IMR-90 (cell line): Measurements from ENCODE around the gene FZD4. TPM values are rescaled to one million over a fixed set of nuclear protein-coding genes. Genes with fewer than 3 reads are reported as not detected.
A peak's percentile ranks its signal among the peaks of the same experiment; 100 is the strongest.

Experiments
- ATAC-seq: fragments of 200-7000 bp; cut with Tn5 transposase; 2 replicates; pipeline ENCODE4 v1.9.1; 2020; ENCODE audit warnings: low read depth, mild to moderate bottlenecking, moderate library complexity
- BruUV-seq: library from RNA; stranded (reverse); fragments of 400-500 nt; replicated peaks from 2 replicates; lab custom pipeline; 2021; lab: Mats Ljungman, UMichigan
- CTCF ChIA-PET: fragments of 300-600 bp; formaldehyde crosslinking; extraction: SDS; loops from one replicate; lab custom pipeline; 2021; ENCODE audit warnings: antibody characterized with exemption; lab: Yijun Ruan, JAX
- POLR2A ChIA-PET: fragments of 300-600 bp; sonication (Branson Sonifier 250); formaldehyde crosslinking; loops from one replicate; lab custom pipeline; 2022; ENCODE audit warnings: antibody characterized with exemption; ENCODE audit not compliant: unreplicated experiment; lab: Charles Lee
- DNase-seq: peaks from one replicate; pipeline ENCODE4 v3.0.0; 2013
- H2AFZ ChIP-seq: replicated peaks from 2 replicates; pipeline ENCODE3; 2013; ENCODE audit warnings: low read length, mild to moderate bottlenecking; ENCODE audit not compliant: poor library complexity
- H2AK5ac ChIP-seq: 2 replicates; pipeline ENCODE4 v1.6.1; 2013; ENCODE audit warnings: low read depth, low read length, inconsistent platforms
- H2AK9ac ChIP-seq: replicated peaks from 2 replicates; pipeline ENCODE3; 2013; ENCODE audit warnings: mild to moderate bottlenecking, low read depth, low read length, moderate library complexity; ENCODE audit not compliant: poor library complexity
- H2BK120ac ChIP-seq: 2 replicates; pipeline ENCODE4 v1.6.1; 2013; ENCODE audit warnings: low read depth, low read length, inconsistent platforms
- H2BK15ac ChIP-seq: 3 replicates; pipeline ENCODE4 v1.6.1; 2013; ENCODE audit warnings: low read depth, low read length, inconsistent platforms
- H2BK20ac ChIP-seq: 2 replicates; pipeline ENCODE4 v1.6.1; 2013; ENCODE audit warnings: low read depth, mild to moderate bottlenecking, inconsistent platforms, low read length, moderate library complexity
- H2BK5ac ChIP-seq: 2 replicates; pipeline ENCODE4 v1.6.1; 2013; ENCODE audit warnings: mild to moderate bottlenecking, low read depth, low read length, inconsistent platforms; ENCODE audit not compliant: poor library complexity, severe bottlenecking
- H3K14ac ChIP-seq: replicated peaks from 2 replicates; pipeline ENCODE4 v1.6.1; 2013; ENCODE audit warnings: low read depth, low read length, inconsistent platforms
- H3K18ac ChIP-seq: 2 replicates; pipeline ENCODE4 v1.6.1; 2013; ENCODE audit warnings: low read depth, low read length, control low read depth
- H3K23ac ChIP-seq: 2 replicates; pipeline ENCODE4 v1.6.1; 2013; ENCODE audit warnings: low read depth, low read length, inconsistent platforms
- H3K27ac ChIP-seq: 2 replicates; pipeline ENCODE4 v1.5.1; 2013; ENCODE audit warnings: mild to moderate bottlenecking, control low read depth, low read length; ENCODE audit not compliant: insufficient read depth
- H3K27me3 ChIP-seq: 2 replicates; pipeline ENCODE4 v1.6.1; 2013; ENCODE audit warnings: low read length; ENCODE audit not compliant: control insufficient read depth, insufficient read depth
- H3K36me3 ChIP-seq: 2 replicates; pipeline ENCODE4 v1.6.1; 2013; ENCODE audit warnings: low read length, mixed read lengths; ENCODE audit not compliant: control insufficient read depth, insufficient read depth
- H3K4ac ChIP-seq: 2 replicates; pipeline ENCODE4 v1.6.1; 2013; ENCODE audit warnings: low read depth, low read length, inconsistent platforms
- H3K4me1 ChIP-seq: 2 replicates; pipeline ENCODE4 v1.6.1; 2013; ENCODE audit warnings: low read length, mixed read lengths; ENCODE audit not compliant: control insufficient read depth, insufficient read depth
- H3K4me2 ChIP-seq: 2 replicates; pipeline ENCODE4 v1.6.1; 2013; ENCODE audit warnings: low read depth, mild to moderate bottlenecking, control low read depth, low read length, moderate library complexity
- H3K4me3 ChIP-seq: 2 replicates; pipeline ENCODE4 v1.5.1; 2013; ENCODE audit warnings: low read depth, mild to moderate bottlenecking, control low read depth, low read length, moderate library complexity; ENCODE audit not compliant: insufficient read depth
- H3K56ac ChIP-seq: 2 replicates; pipeline ENCODE4 v1.6.1; 2013; ENCODE audit warnings: low read length, inconsistent platforms; ENCODE audit not compliant: insufficient read depth; ENCODE audit errors: extremely low read depth
- H3K79me1 ChIP-seq, 2 experiments: 2 replicates each; pipeline ENCODE4 v1.6.1; 2013; ENCODE audit warnings: low read length in 2 of 2, inconsistent platforms in 1 of 2, low read depth in 1 of 2
- H3K9ac ChIP-seq: 2 replicates; pipeline ENCODE4 v1.6.1; 2013; ENCODE audit warnings: low read depth, low read length, control low read depth
- H3K9me1 ChIP-seq: 2 replicates; pipeline ENCODE4 v1.6.1; 2013; ENCODE audit warnings: low read length, inconsistent platforms; ENCODE audit not compliant: insufficient read depth
- H3K9me3 ChIP-seq: 2 replicates; pipeline ENCODE4 v1.6.1; 2013; ENCODE audit warnings: low read length; ENCODE audit not compliant: control insufficient read depth, insufficient read depth
- H4K20me1 ChIP-seq: 2 replicates; pipeline ENCODE4 v1.6.1; 2013; ENCODE audit warnings: low read length, inconsistent platforms; ENCODE audit not compliant: insufficient read depth
- H4K5ac ChIP-seq: 2 replicates; pipeline ENCODE4 v1.6.1; 2013; ENCODE audit warnings: mild to moderate bottlenecking, low read depth, low read length, control low read depth
- H4K8ac ChIP-seq, 2 experiments: 2 replicates each; pipeline ENCODE4 v1.6.1; 2013; ENCODE audit warnings: low read depth in 2 of 2, low read length in 2 of 2, control low read depth in 1 of 2, inconsistent platforms in 1 of 2
- H4K91ac ChIP-seq: 2 replicates; pipeline ENCODE4 v1.6.1; 2013; ENCODE audit warnings: low read depth, low read length, inconsistent platforms; ENCODE audit not compliant: insufficient read depth
- CEBPB ChIP-seq: IDR thresholded peaks from 2 replicates; pipeline ENCODE4 v1.6.1; 2012; ENCODE audit warnings: low read depth, low read length, improper control_type of control experiment
- NFE2L2 ChIP-seq: fragments of 150-350 bp; IDR thresholded peaks from 2 replicates; pipeline ENCODE4 v1.6.1; 2016; ENCODE audit warnings: low read depth, mild to moderate bottlenecking, low read length
- POLR2A ChIP-seq: IDR thresholded peaks from 2 replicates; pipeline ENCODE4 v1.6.1; 2012; ENCODE audit warnings: mild to moderate bottlenecking, low read depth, low read length
- RAD21 ChIP-seq: IDR thresholded peaks from 2 replicates; pipeline ENCODE4 v1.6.1; 2012; ENCODE audit warnings: low read length, improper control_type of control experiment
- SMC3 ChIP-seq: fragments of 150-350 bp; IDR thresholded peaks from 2 replicates; pipeline ENCODE4 v1.6.1; 2016; ENCODE audit warnings: low read depth, mild to moderate bottlenecking, antibody characterized with exemption, low read length, moderate library complexity
- WGBS, 2 experiments: methylation state at CpG; one replicate each; pipeline versions ENCODE4 v1.1.5 to v1.1.7; 2013; ENCODE audit warnings: missing lambda C conversion rate in 2 of 2; ENCODE audit not compliant: insufficient read length in 1 of 2; ENCODE audit errors: extremely low coverage in 2 of 2; 5-methylcytosine and 5-hydroxymethylcytosine counted together
- dilution Hi-C: fragments of 300-500 bp; cut with HindIII; formaldehyde crosslinking; loops from one replicate; pipeline ENCODE4 v1.14.3; 2018; ENCODE audit warnings: low sequenced_read_pairs; ENCODE audit not compliant: unreplicated experiment
- in situ Hi-C: fragments of 300-500 bp; cut with MboI; formaldehyde crosslinking; loops from 3 replicates; pipeline ENCODE4 v1.14.3; 2019; ENCODE audit warnings: low sequenced_read_pairs, inconsistent platforms, mixed read lengths
- intact Hi-C: fragments of 100-400 bp; cut with micrococcal nuclease; formaldehyde crosslinking; loops from 2 replicates; pipeline ENCODE4 v1.10.0; 2022
- polyA plus RNA-seq, 3 experiments: library from polyadenylated mRNA; depleted of rRNA; stranded (reverse); fragments of >200 nt; gene quantifications; 2 replicates each; pipeline ENCODE4 v1.2.3, GENCODE V29; 2012; ENCODE audit warnings: low replicate concordance in 1 of 3
- total RNA-seq: library from RNA; depleted of rRNA; stranded (reverse); fragments of >200 nt; gene quantifications from 2 replicates; pipeline ENCODE4 v1.2.3, GENCODE V29; 2012
- TF ChIP-seq, protein P1 (sequence below): conservative IDR thresholded peaks from 2 replicates; pipeline ENCODE4 v1.5.1; 2012; ENCODE audit warnings: mild to moderate bottlenecking, low read depth, low read length, improper control_type of control experiment

Gene FZD4
- total and polyA plus RNA-seq, 2 of the 4 experiments (the other 2 are of a cell fraction), result 3.7 to 7.7 TPM

DNA sequence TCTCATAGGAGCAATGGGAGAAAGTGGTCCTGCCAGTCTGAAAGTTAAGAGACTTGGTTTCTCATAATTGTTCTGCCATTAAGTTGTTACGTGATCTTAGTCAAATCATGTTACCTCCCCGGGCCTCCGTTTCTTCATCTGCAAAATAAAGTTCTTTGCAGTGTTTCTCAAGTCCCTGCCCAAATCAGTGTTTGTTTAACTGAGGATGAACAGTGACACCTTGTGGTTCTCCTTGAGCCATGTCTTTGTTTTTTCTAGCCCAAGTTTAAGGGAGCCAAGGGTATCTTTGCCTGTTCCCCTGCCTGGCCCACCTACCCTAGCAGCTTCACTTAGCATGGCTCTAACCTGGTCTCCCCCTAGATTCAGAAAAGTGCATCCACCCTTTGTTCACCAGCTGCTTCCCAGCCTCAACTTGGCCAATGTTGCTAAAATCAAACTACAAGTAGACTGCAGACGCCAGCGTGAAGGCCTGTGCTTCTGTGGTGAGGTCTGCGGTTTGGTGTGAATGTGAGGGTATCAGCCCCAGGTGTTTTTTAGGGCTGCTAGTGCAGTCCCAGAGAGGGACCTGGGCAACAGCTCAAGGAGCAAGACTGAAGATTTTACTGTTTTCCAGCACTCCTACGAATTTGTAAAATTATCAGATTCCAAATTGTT is 35.5 kb downstream of the FZD4 start:
- dilution Hi-C loops (no loop called here), in situ Hi-C loops (loop anchor here (5.0 kb wide), 2 partner anchors 52 to 462 kb away; no protein-coding TSS in a partner anchor), intact Hi-C loops (loop anchor here (1.0 to 10.0 kb wide), 6 partner anchors 49 to 559 kb away; partner anchors contain the start of gene ME3)
- peak overlapping the region; percentile 39 for H3K4ac ChIP-seq
- H3K14ac ChIP-seq, result 0 out of 2 replicates have a peak overlapping the region, but pooled peaks have one; percentile 60
- ATAC-seq (peak; percentile 70), DNase-seq (peak; percentile 81)
- H2AFZ ChIP-seq, result peak overlapping the region; percentile 47
- CTCF ChIA-PET, result interaction anchor here (1.1 to 2.4 kb wide), 2 partner anchors 30 to 50 kb away, joined by 8 to 17 read pairs; no protein-coding TSS in a partner anchor
- no peak overlapping the region for H3K27ac ChIP-seq
- no peaks in the 10 kb centered on the region for H3K36me3 ChIP-seq
- peak overlapping the region; percentile 48 for H4K91ac ChIP-seq
- peak overlapping the region; percentile 43; the same call in 1 of the 2 replicates for H3K9ac ChIP-seq
- peaks cover 0 to 4% of the 10 kb centered on the region in 2 experiments; a peak in 1 of 4 replicates for H3K79me1 ChIP-seq
- no peak overlapping the region for H2AK9ac ChIP-seq
- peak overlapping the region; percentile 62; the same call in 1 of the 2 replicates for H3K56ac ChIP-seq
- no peak overlapping the region for H4K5ac ChIP-seq
- H3K23ac ChIP-seq, result no peak overlapping the region
- TF ChIP-seq SMC3 (peak; percentile 90), POLR2A (no peak), RAD21 (peak; percentile 85), CEBPB (peak; percentile 6; the same call in 1 of the 2 replicates), NFE2L2 (no peak)
- TF ChIP-seq, protein P1, sequence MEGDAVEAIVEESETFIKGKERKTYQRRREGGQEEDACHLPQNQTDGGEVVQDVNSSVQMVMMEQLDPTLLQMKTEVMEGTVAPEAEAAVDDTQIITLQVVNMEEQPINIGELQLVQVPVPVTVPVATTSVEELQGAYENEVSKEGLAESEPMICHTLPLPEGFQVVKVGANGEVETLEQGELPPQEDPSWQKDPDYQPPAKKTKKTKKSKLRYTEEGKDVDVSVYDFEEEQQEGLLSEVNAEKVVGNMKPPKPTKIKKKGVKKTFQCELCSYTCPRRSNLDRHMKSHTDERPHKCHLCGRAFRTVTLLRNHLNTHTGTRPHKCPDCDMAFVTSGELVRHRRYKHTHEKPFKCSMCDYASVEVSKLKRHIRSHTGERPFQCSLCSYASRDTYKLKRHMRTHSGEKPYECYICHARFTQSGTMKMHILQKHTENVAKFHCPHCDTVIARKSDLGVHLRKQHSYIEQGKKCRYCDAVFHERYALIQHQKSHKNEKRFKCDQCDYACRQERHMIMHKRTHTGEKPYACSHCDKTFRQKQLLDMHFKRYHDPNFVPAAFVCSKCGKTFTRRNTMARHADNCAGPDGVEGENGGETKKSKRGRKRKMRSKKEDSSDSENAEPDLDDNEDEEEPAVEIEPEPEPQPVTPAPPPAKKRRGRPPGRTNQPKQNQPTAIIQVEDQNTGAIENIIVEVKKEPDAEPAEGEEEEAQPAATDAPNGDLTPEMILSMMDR, result peak; percentile 82
- H4K20me1 ChIP-seq, result no peaks in the 10 kb centered on the region
- peak overlapping the region; percentile 67; the same call in 1 of the 3 replicates for H2BK15ac ChIP-seq
- peak overlapping the region; percentile 68; the same call in 1 of the 2 replicates for H2BK20ac ChIP-seq
- peak overlapping the region; percentile 75; the same call in 1 of the 2 replicates for H2AK5ac ChIP-seq
- peak overlapping the region in 1 of 2 experiments; percentile 68; a peak in 1 of 4 replicates for H4K8ac ChIP-seq
- H3K4me3 ChIP-seq, result no peak overlapping the region
- peaks cover 2% of the 10 kb centered on the region; the same call in 1 of the 2 replicates for H3K9me1 ChIP-seq
- POLR2A ChIA-PET, result no interaction called here
- H3K18ac ChIP-seq, result no peak overlapping the region
- no peaks in the 10 kb centered on the region for H3K9me3 ChIP-seq
- H3K4me1 ChIP-seq, result peaks cover 8% of the 10 kb centered on the region
- H2BK5ac ChIP-seq, result no peak overlapping the region
- H3K27me3 ChIP-seq, result no peaks in the 10 kb centered on the region
- H3K4me2 ChIP-seq, result no peak overlapping the region; the same call in 1 of the 2 replicates
- peak overlapping the region; percentile 84 for H2BK120ac ChIP-seq
- no TSS peak for BruUV-seq
- WGBS, 2 experiments, result 100% methylated on average over 1 of the region's 7 CpGs; no CpG with 5 or more reads in 1 of the 2 experiments
